Measurements from ENCODE around the gene OSMR.
"Not testable (repeated sequence)": the region's sequence is repeated elsewhere in the genome, so short reads cannot be mapped to it uniquely, and the experiment has no call there.

The OSMR gene

DNA sequence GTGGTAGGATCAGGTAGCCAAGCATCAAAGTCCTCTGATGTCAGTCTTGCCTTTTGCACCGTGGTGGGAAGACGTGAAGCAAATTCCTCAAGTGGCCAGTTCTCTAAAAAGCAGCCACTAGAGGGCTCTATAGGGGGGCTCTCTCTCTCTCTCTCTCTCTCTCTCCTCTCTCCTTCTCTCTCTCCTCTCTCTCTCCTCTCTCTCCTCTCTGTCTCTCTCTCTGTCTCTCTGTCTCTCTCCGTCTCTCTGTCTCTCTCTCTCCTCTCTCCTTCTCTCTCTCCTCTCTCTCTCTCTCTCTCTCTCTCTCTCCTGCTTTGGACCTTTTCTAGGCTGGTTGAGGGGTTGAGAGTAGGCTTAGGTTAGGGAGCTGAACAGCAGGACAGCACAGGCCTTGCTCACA lies 13.9 kb upstream of the OSMR start:
- DNase-seq, result no peak

DNA sequence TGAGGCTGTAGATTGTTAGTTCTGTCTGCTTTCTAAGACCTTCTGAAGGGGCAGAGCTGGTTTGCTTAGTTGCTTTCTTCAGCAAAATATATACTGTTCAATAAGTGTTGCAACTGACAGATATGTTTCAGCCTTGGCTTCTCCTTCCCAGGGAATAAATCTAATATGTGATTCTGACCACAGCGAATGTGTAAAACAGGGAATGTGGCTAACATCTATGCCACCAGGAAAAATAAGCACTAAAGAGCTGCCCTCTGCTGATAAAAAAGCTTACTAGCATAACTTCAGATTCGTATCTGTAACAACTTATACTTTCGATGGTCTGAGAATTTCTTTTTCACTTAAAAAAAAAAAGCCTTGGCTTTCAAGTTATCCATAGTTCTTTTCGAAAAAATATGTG lies 13.0 kb upstream of the OSMR start:
- no peak for DNase-seq

- DNase-seq, result no peak
These were observed 9.9 kb upstream of the OSMR start for GRCh38 chr5:38835887-38836286.

DNA sequence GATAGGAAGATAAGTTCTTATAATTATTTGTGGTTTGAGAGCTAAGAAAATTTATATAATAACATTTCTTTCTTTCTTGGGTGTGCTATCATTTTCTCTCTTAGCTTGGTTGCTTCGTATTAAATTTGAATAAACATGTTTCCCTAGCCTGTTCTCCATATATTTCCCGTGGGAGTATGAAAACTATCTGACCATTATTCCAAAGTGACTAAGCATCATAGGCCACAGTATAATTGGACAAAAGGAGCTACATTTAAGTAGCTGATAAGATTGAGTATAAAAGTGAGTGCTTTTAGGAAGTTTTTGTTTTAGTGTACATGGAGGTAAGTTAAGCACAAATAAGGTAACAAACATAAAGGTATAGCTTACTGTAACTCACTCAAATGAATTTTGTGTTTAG lies 8.4 kb upstream of the OSMR start:
- DNase-seq, result no peak

- DNase-seq, result no peak
These were observed 7.9 kb upstream of the OSMR start for GRCh38 chr5:38837932-38838331.

GRCh38 chr5:38843665-38844064 lies 2.1 kb upstream of the OSMR start:
- DNase-seq, result no peak

DNA sequence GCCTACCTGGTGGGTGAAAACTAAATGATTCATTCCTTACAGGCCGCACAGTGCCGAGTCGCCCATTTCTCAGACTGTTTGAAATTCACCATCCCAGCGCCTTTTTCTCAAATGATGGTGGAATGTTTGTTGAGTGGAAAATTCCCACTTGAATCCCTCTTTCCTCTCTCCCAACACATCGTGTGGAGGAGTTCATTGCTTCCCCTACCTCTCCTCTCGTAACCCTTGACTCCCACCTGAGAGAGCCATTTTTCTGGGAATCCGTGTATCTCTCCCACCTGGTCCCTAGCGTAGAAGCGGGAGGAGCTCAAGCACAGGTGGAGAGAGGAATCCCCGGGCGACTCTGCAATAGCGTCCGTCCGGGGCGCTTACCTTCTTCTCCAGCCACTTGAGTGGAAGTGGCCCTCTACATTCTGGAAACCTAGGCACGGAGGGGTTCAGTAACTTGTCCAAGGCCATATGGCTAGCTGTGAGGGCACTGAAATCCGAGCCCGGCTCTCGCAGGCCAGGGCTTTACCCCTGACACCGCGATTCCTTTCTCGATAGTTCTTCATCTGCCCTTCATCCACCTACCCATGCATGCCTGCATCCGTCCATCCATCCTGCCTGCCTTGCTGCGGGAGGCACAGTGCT lies 683 bp downstream of the OSMR start:
- no peak for DNase-seq

DNA sequence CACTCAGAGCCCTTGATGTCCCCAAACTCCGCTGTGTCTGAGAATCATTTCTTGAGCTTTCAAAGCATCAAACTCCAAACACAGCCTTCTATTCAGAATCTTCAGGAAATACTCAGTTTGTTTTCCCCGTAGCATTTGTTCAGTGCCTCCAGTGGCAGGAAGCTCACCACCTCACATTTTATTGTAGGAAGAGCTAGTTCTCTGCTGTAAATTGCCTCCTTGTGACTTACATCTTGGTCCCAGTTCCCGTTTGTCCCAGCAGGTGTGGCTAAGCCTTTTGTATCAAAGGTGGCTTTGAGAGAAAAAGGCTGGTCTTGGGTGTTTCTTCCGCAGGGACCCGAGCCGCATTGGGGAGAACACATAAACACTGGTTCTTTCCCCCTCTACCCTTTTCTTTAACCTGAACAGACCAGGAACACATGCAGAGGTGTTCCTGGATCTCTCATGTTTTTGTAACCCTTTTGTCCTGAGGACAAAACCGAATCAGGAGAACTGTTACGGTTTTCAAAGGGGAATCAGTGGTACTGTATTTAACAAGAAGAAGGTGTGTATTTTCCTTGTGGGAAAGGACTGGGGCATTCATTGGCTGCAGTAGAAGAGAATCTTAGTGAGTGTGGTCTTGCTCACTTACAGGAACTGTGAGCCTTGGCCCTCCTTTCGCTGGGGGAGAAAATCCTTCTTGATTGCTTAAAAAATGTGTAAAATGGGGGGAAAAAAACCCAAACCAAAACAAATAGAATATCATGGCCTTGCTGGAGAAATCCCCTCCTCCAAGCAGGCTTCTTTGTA lies 1.9 kb downstream of the OSMR start:
- DNase-seq, result no peak

GRCh38 chr5:38848637-38849036 lies 2.8 kb downstream of the OSMR start:
- DNase-seq, result no peak

- DNase-seq, result not testable (repeated sequence)
These were observed 5.8 kb downstream of the OSMR start for GRCh38 chr5:38851640-38852039.

- no peak for DNase-seq
These were observed 8.1 kb downstream of the OSMR start for GRCh38 chr5:38853753-38854470.

DNA sequence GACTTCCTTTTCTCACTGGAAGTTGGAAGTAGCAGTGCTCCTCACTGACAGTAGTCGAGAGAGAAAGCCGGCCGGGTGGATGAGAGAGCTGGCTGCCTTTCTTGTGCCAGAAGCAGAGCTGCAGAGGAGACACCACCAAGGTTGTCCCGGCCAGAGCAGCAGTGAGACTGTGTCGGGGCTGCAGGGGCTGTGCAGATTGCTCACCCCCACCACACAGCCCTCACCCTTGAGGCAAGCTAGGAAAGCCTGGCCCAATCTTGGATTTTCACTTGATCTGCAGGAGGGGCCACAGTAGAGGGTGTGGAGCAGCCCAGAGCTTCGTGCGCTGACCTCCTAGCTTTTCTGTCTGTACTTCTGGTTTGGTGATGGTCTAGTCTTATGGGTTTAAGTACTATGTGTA lies 9.1 kb downstream of the OSMR start:
- DNase-seq, result no peak

GRCh38 chr5:38856660-38857059 lies 10.8 kb downstream of the OSMR start:
- DNase-seq, result no peak

DNA sequence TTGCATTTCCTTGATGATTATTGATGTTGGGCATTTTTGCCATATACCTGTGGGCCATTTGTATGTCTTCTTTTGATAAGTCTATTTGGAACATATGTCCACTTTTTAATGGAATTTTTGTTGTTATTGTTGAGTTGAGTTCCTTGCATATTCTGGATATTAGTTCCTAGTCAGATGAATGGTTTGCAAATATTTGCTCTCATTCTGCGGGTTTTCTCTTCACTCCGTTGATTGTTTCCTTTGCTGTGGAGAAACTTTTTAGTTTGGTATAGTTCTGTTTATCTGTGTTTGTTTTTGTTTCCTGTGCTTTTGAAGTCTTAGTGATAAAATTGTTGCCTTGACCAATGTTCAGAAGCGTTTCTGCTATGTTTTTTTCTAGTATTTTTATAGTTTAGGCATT lies 13.0 kb downstream of the OSMR start:
- DNase-seq, result no peak

DNA sequence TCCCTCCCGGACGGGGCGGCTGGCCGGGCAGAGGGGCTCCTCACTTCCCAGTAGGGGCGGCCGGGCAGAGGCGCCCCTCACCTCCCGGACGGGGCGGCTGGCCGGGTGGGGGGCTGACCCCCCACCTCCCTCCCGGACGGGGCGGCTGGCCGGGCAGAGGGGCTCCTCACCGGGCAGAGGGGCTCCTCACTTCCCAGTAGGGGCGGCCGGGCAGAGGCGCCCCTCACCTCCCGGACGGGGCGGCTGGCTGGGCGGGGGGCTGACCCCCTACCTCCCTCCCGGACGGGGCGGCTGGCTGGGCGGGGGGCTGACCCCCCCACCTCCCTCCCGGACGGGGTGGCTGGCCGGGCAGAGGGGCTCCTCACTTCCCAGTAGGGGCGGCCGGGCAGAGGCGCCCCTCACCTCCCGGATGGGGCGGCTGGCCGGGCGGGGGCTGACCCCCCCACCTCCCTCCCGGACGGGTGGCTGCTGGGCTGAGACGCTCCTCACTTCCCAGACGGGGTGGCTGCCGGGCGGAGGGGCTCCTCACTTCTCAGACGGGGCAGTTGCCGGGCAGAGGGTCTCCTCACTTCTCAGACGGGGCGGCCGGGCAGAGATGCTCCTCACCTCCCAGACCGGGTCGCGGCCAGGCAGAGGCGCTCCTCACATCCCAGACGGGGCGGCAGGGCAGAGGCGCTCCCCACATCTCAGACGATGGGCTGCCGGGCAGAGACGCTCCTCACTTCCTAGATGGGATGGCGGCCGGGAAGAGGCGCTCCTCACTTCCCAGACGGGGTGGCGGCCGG lies 16.4 kb downstream of the OSMR start:
- not testable (repeated sequence) for DNase-seq

- no peak for DNase-seq
These were observed 20.7 kb downstream of the OSMR start for GRCh38 chr5:38866362-38867031.

- DNase-seq, result no peak
These were observed 21.2 kb downstream of the OSMR start for GRCh38 chr5:38867032-38867398.

- DNase-seq, result no peak
These were observed 21.6 kb downstream of the OSMR start for GRCh38 chr5:38867416-38867815.

DNA sequence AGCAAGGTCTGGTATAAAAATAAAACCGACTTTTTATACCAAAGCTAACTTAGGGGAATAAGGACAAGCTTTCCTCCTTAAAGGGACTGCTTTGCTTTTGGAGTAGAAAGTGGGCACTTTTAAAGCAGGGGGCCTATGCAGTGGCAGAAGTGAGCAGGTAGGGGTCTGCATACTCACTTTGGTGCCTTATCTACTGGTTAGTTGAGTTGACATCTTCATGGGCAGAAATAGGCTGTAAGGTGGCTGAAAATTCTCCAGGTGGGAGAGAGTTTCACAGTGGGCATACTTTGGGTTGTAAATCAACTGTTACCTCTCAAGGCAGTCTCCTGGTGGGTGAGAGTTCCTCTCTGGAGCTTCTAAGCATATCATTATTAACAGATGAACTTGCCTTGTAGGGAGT lies 24.8 kb downstream of the OSMR start:
- DNase-seq, result no peak

DNA sequence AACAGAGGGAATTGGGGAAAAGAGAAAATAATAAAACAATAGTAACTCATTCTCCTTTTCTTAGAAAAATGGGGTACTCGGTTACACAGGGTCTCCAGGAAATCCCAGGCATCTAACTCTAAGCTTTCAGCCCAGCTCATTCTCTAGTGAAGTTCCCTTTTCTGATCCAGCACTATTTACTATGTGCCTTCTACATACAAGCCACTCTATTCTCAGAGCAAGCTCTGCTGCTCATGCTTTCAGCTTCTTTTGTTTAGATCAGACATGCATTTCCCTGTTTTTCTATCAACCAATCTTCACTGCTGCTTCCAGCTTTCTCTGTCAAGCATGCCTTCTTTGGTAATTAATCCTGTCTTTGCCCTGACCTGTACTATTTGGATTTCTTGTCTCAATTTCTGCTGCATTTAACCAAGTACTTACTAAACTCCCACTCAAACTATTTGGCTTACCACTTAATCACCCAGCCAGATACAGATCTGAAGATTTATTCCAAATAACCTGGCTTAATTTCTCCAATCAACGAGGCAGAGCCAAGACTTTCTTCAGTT lies 25.3 kb downstream of the OSMR start:
- no peak for DNase-seq

DNA sequence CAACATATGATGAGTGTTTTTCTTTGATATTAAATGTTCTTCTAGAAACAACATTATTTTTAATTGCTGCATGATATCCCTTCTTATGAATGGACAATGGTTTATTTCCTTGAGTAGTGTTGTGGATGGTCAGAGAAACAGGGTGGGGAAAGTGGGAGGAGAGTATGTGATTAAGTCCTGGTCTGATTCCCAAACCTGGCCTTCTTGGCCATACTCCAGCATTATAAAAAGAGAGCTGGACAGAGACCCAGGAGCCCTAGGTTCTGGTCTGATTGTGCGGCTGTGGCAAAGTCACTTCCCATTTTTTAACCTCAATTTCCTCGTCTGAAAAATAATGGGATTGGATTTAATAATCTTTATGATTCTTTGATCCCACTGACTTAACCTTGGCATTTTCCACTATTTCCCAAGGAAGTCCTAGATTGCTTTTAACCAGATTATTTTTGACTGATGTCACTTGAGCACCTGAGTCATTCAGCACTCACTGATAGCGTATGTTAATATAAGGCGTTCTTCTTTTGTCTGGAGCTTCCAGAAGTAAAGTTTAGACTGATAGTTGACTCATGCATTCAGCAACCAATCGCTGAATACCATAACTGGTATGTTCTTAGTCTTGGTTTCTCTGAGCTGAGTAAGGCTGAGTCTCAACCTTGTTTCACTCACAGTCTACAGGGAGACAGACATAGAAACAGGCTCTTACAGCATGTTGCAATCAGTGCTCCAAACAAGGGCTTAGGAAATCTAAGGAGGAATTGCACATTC lies 26.2 kb downstream of the OSMR start:
- DNase-seq, result no peak

DNA sequence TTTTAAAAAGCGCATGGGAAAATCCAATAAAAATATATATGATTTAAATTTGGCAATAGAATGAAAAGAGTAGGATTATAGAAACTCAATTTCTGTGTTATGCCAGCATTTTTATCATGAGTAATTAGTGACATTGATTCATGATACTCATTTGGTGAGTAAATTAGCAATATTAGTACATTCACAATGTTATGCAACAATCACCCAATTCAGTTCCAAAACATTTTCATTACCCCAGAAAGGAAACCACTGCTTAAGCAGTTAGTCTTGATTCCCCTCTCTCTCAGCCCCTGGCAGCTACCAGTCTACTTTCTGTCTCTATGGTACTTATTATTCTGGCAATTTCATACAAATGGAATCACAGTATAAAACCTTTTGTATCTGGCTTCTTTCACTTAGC lies 27.0 kb downstream of the OSMR start:
- DNase-seq, result no peak

Data from activated T-cell treated with anti-CD3 and anti-CD28 coated beads, Interleukin-2, amount 50 U/mL, for 1 hour (primary cell).